ENCODE measurements around the gene NLE1. TPM values are rescaled to one million over a fixed set of nuclear protein-coding genes. Genes with fewer than 3 reads are reported as not detected.
"Not testable (repeated sequence)": the region's sequence is repeated elsewhere in the genome, so short reads cannot be mapped to it uniquely, and the experiment has no call there.

Gene NLE1
- 38.8 and 40.6 TPM in 2 replicates for total RNA-seq

DNA sequence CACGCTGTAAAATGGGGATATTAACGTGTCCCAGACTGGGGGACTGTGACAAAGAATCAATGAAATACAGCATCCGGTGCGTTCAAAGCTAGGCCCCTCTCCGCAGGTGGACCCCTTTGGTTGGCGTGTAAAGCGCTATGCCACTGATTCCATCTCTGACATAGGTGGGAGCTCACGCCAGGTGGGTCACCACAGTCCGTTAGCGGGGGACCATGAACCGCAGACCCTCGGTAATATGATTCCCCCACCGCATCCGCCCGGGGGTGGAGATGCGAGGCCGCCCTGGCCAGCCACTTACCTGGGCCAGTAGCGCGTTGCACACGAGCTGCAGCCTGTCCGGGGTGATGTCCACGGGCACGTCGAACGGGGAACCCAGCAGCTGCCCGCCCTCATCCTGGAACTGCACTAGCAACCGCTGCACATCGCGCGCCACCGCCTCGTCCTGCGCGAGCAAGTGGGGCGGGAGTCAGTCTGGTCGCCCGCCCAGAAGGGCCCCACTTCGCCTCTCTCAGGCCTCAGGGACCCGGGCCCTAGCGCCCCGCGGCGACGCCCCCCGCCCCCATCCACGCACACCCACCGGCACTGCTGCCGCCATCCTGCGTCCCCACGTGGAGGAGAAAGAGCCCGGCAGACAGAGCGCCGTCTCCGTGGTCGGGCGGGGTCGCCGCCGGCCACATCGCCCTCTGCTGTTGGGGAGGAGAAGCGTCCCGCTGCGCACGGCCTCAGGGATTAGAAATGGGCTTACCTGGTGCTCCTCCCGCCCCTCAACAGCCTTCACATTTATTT is at the start of gene NLE1:
Gene NLE1, minus strand, starts transcription at position 623 of the 786 bp plus-strand sequence. Its CDS starts 28 bp downstream, at position 595.
- H3K27me3 Mint-ChIP-seq (ENCODE audit: low read depth), result no peaks in the 10 kb centered on the region
- peak; percentile 86 for DNase-seq (ENCODE audit: low spot score)
- peaks cover 6% of the 10 kb centered on the region for H3K4me1 Mint-ChIP-seq (ENCODE audit: low read depth)
- peaks cover 36% of the 10 kb centered on the region for H3K36me3 Mint-ChIP-seq (ENCODE audit: low read depth)
- H3K27ac Mint-ChIP-seq, result peak within 1 kb of the TSS; percentile 69
- H3K9me3 Mint-ChIP-seq, result no peaks in the 10 kb centered on the region
- intact Hi-C loops (cut with micrococcal nuclease), result loop anchor here (5.0 kb wide), 1 partner anchor 70 kb away; no protein-coding TSS in a partner anchor
- H3K4me3 Mint-ChIP-seq (ENCODE audit: low read depth), result peak within 1 kb of the TSS; percentile 82

GRCh38 chr17:35191001-35191695 is 49.0 kb upstream of the NLE1 start:
- no peak for DNase-seq (ENCODE audit: low spot score)
- intact Hi-C loops (cut with micrococcal nuclease), result no loop called here
- Mint-ChIP-seq H3K27ac (no peak overlapping the region), H3K9me3 (peaks cover 5% of the 10 kb centered on the region), H3K4me3 (ENCODE audit: low read depth) (no peak overlapping the region), H3K4me1 (ENCODE audit: low read depth) (peaks cover 30% of the 10 kb centered on the region), H3K27me3 (ENCODE audit: low read depth) (peaks cover 6% of the 10 kb centered on the region), H3K36me3 (ENCODE audit: low read depth) (peaks cover 4% of the 10 kb centered on the region)

DNA sequence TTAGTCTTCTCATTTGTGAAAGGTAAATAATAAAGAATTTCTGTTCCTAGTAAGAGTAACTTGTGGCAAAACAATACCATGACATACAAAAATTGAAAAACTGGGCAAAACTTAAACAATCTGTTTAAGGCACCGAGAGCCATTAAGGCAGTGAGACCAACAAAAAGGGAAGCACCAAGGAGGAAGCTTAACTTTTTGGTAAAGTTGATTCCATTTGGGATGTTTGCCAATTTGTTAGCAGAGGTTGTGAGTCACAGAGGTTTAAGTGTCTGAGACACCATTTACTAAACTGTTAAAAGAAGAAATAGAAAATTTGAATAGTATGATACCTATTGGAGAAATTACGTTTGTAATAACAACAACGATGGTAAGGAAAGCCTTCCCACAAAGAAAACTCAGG is 47.2 kb upstream of the NLE1 start:
- peaks cover 4% of the 10 kb centered on the region for H3K27me3 Mint-ChIP-seq (ENCODE audit: low read depth)
- intact Hi-C loops (cut with micrococcal nuclease), result no loop called here
- H3K4me3 Mint-ChIP-seq (ENCODE audit: low read depth), result no peak overlapping the region
- H3K9me3 Mint-ChIP-seq, result peaks cover 3% of the 10 kb centered on the region
- peaks cover 2% of the 10 kb centered on the region for H3K36me3 Mint-ChIP-seq (ENCODE audit: low read depth)
- DNase-seq (ENCODE audit: low spot score), result no peak
- H3K27ac Mint-ChIP-seq, result no peak overlapping the region
- peaks cover 35% of the 10 kb centered on the region for H3K4me1 Mint-ChIP-seq (ENCODE audit: low read depth)

DNA sequence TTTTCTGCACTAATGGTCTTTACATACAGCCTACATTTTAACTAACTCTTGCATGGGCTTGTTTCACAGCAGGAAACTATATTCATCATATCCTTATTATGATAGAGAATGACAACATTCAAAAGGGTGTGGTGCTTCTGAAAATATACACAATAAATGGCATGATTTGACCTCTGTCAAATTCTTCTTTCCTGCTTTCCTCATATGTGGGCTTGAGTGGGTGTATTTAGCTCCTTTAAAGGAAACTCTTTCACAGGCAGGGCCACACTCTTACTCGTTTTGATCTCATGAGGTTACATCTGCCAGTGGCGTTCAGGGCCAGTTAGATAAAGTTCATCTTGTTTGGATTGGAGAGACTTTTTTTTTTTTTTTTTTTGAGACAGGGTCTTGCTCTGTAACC is 46.0 kb upstream of the NLE1 start:
- Mint-ChIP-seq H3K4me3 (ENCODE audit: low read depth) (peak overlapping the region; percentile 33), H3K9me3 (peaks cover 3% of the 10 kb centered on the region), H3K27ac (peak overlapping the region; percentile 67), H3K27me3 (ENCODE audit: low read depth) (peaks cover 2% of the 10 kb centered on the region), H3K36me3 (ENCODE audit: low read depth) (peaks cover 2% of the 10 kb centered on the region), H3K4me1 (ENCODE audit: low read depth) (peaks cover 45% of the 10 kb centered on the region)
- DNase-seq (ENCODE audit: low spot score), result no peak
- intact Hi-C loops (cut with micrococcal nuclease), result loop anchor here (1.0 kb wide), 1 partner anchor 26 kb away; no protein-coding TSS in a partner anchor

DNA sequence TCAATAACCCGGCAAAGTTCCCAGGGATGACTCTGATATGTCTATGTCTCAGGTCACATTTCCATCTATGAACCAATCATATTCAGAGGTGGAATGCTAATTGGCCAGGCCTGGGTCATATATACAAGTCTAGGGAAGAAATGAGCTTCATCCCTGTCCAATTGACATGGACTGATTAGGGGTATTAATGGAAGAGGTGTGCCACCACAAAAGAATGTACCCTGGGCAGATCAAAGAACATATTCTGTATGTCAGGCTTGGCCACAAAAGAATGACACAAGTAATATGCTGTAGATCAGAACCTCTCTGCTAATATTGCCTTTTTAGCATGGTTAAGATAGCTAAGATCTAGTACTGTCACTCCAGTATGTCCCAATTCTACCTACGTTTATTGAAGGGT is 45.4 kb upstream of the NLE1 start:
- H3K4me3 Mint-ChIP-seq (ENCODE audit: low read depth), result no peak overlapping the region
- intact Hi-C loops (cut with micrococcal nuclease), result no loop called here
- H3K4me1 Mint-ChIP-seq (ENCODE audit: low read depth), result peaks cover 48% of the 10 kb centered on the region
- H3K27ac Mint-ChIP-seq, result no peak overlapping the region
- DNase-seq (ENCODE audit: low spot score), result no peak
- H3K9me3 Mint-ChIP-seq, result peaks cover 3% of the 10 kb centered on the region
- peaks cover 2% of the 10 kb centered on the region for H3K27me3 Mint-ChIP-seq (ENCODE audit: low read depth)
- peaks cover 2% of the 10 kb centered on the region for H3K36me3 Mint-ChIP-seq (ENCODE audit: low read depth)

DNA sequence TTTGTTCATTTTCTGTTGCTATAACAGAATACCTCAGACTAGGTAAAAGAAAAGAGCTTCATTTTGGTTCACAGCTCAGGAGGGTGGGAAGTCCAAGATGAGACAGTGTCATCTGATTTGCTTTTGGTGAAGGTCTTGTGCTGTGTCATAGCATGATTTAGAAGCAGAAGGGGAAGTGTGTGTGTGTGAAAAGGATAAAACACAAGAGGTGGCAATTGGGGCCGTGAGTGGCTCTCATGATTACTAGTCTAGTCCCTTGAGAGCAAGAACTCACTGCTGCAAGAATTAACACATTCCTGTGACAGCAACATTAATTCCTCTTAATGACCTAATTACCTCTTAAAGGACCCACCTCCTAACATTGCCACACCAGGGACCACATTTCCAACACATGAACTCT is 43.7 kb upstream of the NLE1 start:
- no peak overlapping the region for H3K27ac Mint-ChIP-seq
- intact Hi-C loops (cut with micrococcal nuclease), result no loop called here
- no peak for DNase-seq (ENCODE audit: low spot score)
- no peak overlapping the region for H3K4me3 Mint-ChIP-seq (ENCODE audit: low read depth)
- peaks cover 48% of the 10 kb centered on the region for H3K4me1 Mint-ChIP-seq (ENCODE audit: low read depth)
- H3K36me3 Mint-ChIP-seq (ENCODE audit: low read depth), result peaks cover 2% of the 10 kb centered on the region
- peaks cover 3% of the 10 kb centered on the region for H3K9me3 Mint-ChIP-seq
- peaks cover 2% of the 10 kb centered on the region for H3K27me3 Mint-ChIP-seq (ENCODE audit: low read depth)

GRCh38 chr17:35184274-35184673 is 42.2 kb upstream of the NLE1 start:
- no peaks in the 10 kb centered on the region for H3K9me3 Mint-ChIP-seq
- H3K4me3 Mint-ChIP-seq (ENCODE audit: low read depth), result no peak overlapping the region
- peaks cover 45% of the 10 kb centered on the region for H3K4me1 Mint-ChIP-seq (ENCODE audit: low read depth)
- H3K36me3 Mint-ChIP-seq (ENCODE audit: low read depth), result peaks cover 2% of the 10 kb centered on the region
- intact Hi-C loops (cut with micrococcal nuclease), result no loop called here
- H3K27me3 Mint-ChIP-seq (ENCODE audit: low read depth), result no peaks in the 10 kb centered on the region
- no peak for DNase-seq (ENCODE audit: low spot score)
- H3K27ac Mint-ChIP-seq, result peak overlapping the region; percentile 20

GRCh38 chr17:35183332-35183731 is 41.2 kb upstream of the NLE1 start:
- intact Hi-C loops (cut with micrococcal nuclease), result no loop called here
- DNase-seq (ENCODE audit: low spot score), result no peak
- peaks cover 5% of the 10 kb centered on the region for H3K9me3 Mint-ChIP-seq

GRCh38 chr17:35179379-35179778 is 37.3 kb upstream of the NLE1 start:
- intact Hi-C loops (cut with micrococcal nuclease), result loop anchor here (5.0 kb wide), 1 partner anchor 63 kb away; the partner anchor contains the start of gene SLFN5
- not testable (repeated sequence) for H3K36me3 Mint-ChIP-seq (ENCODE audit: low read depth); H3K27me3 Mint-ChIP-seq (ENCODE audit: low read depth); DNase-seq (ENCODE audit: low spot score); H3K27ac Mint-ChIP-seq; H3K9me3 Mint-ChIP-seq; H3K4me3 Mint-ChIP-seq (ENCODE audit: low read depth)
- H3K4me1 Mint-ChIP-seq (ENCODE audit: low read depth), result peaks cover 44% of the 10 kb centered on the region

More at GRCh38 chr17:35183332-35183731, 41.2 kb upstream of the NLE1 start:
- Mint-ChIP-seq H3K4me1 (ENCODE audit: low read depth) (peaks cover 40% of the 10 kb centered on the region), H3K4me3 (ENCODE audit: low read depth) (no peak overlapping the region), H3K27me3 (ENCODE audit: low read depth) (no peaks in the 10 kb centered on the region), H3K27ac (no peak overlapping the region), H3K36me3 (ENCODE audit: low read depth) (peaks cover 8% of the 10 kb centered on the region)

- Mint-ChIP-seq H3K36me3 (ENCODE audit: low read depth) (peaks cover 8% of the 10 kb centered on the region), H3K4me1 (ENCODE audit: low read depth) (peaks cover 41% of the 10 kb centered on the region), H3K27me3 (ENCODE audit: low read depth) (no peaks in the 10 kb centered on the region), H3K4me3 (ENCODE audit: low read depth) (no peak overlapping the region), H3K9me3 (peaks cover 5% of the 10 kb centered on the region), H3K27ac (no peak overlapping the region)
- no peak for DNase-seq (ENCODE audit: low spot score)
- intact Hi-C loops (cut with micrococcal nuclease), result loop anchor here (5.0 kb wide), 1 partner anchor 65 kb away; the partner anchor contains the start of gene SLFN5
Measured at GRCh38 chr17:35176897-35177296, 34.8 kb upstream of the NLE1 start.

DNA sequence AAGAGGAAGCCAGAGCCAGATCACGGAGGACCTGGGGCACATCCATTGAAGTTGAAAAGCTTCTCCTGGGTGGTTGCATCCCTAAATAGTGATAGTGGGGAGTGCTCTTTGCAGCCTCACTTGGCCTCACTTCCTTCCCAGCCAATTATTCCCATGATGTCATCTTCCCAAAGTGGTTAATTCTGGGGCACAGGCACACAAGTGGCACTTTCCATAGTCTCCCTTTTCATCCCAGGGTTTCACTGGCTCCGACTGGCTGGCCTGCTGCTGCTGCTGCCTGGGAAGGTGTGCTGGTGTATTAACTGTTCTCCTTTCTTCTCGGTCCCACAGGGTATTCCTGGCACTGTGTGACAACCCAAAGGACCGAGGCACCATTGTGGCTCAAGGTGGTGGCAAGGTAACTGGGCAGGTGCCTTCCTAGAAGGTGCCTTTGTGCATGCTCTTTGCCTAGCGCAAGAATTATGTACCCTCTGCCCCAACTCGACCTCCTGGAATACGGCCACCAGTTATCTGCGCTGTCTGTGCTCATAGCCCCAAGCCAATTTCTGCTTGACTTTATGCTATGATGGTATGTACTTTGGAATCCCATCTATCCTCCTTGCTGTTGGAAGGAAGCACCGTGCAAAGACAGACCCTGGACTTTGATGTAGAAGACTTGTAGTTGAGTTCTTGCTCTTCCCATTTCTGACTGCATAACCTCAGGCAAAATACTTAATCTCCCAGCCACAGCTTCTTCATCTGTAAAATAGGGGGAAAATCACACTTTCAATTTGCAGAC is 33.7 kb upstream of the NLE1 start:
- peaks cover 49% of the 10 kb centered on the region for H3K4me1 Mint-ChIP-seq (ENCODE audit: low read depth)
- peaks cover 8% of the 10 kb centered on the region for H3K36me3 Mint-ChIP-seq (ENCODE audit: low read depth)
- no peaks in the 10 kb centered on the region for H3K27me3 Mint-ChIP-seq (ENCODE audit: low read depth)
- no peak overlapping the region for H3K27ac Mint-ChIP-seq
- intact Hi-C loops (cut with micrococcal nuclease), result loop anchor here (5.0 kb wide), 1 partner anchor 66 kb away; the partner anchor contains the start of gene SLFN5
- H3K9me3 Mint-ChIP-seq, result peaks cover 5% of the 10 kb centered on the region
- no peak for DNase-seq (ENCODE audit: low spot score)
- H3K4me3 Mint-ChIP-seq (ENCODE audit: low read depth), result no peak overlapping the region

- H3K9me3 Mint-ChIP-seq, result peaks cover 5% of the 10 kb centered on the region
- no peak overlapping the region for H3K4me3 Mint-ChIP-seq (ENCODE audit: low read depth)
- intact Hi-C loops (cut with micrococcal nuclease), result loop anchor here (5.0 kb wide), 3 partner anchors 37 to 137 kb away; partner anchors contain the start of gene SLFN5
- peaks cover 8% of the 10 kb centered on the region for H3K36me3 Mint-ChIP-seq (ENCODE audit: low read depth)
- no peak overlapping the region for H3K27ac Mint-ChIP-seq
- H3K4me1 Mint-ChIP-seq (ENCODE audit: low read depth), result peaks cover 49% of the 10 kb centered on the region
- DNase-seq (ENCODE audit: low spot score), result no peak
- no peaks in the 10 kb centered on the region for H3K27me3 Mint-ChIP-seq (ENCODE audit: low read depth)
Measured at GRCh38 chr17:35174835-35175334, 32.8 kb upstream of the NLE1 start.
